ENCODE results near the gene BMP8B. TPM values are rescaled to one million over a fixed set of nuclear protein-coding genes. Genes with fewer than 3 reads are reported as not detected.

BMP8B gene
- total RNA-seq, 1 donor from 2014 or later: 0.27 TPM

- intact Hi-C loops (cut with DNase I): no loop called here
- DNase-seq (no peak), ATAC-seq (ENCODE audit: poor library complexity) (peak; percentile 18)
Observed at GRCh38 chr1:39711104-39711965, 77.3 kb downstream of the BMP8B start.

GRCh38 chr1:39707506-39707905, 81.2 kb downstream of the BMP8B start:
- DNase-seq: no peak
- ATAC-seq (ENCODE audit: poor library complexity): no peak
- intact Hi-C loops (cut with DNase I): no loop called here

Other genes starting within 250 kb of the BMP8B start
- gene PABPC4, start 212.1 kb downstream of the BMP8B start, total RNA-seq: 232 TPM
- 16.9 TPM for gene HEYL, start 149.2 kb downstream of the BMP8B start, total RNA-seq
- gene NT5C1A, start 116.8 kb downstream of the BMP8B start, total RNA-seq: 30.4 TPM
- 2.8 TPM for gene HPCAL4, start 97.4 kb downstream of the BMP8B start, total RNA-seq
- 27.9 TPM for gene PPIE, start 50.0 kb downstream of the BMP8B start, total RNA-seq
- gene OXCT2, start 17.5 kb downstream of the BMP8B start, total RNA-seq: 0.65 TPM
- gene TRIT1, start 94.6 kb upstream of the BMP8B start, total RNA-seq: 17.1 TPM
- 1.2 TPM for gene MYCL, start 113.1 kb upstream of the BMP8B start, total RNA-seq
- 0.22 TPM for gene MFSD2A, start 166.3 kb upstream of the BMP8B start, total RNA-seq